ENCODE measurements around the gene KIF26B.

GRCh38 chr1:245338485-245338877 lies 183.7 kb downstream of the KIF26B start:
- no peak for TF ChIP-seq EZH2phosphoT487 (IDR thresholded peaks at IDR 0.05; ENCODE audit: insufficient read depth, low read depth)
- no peak for TF ChIP-seq EZH2 (IDR thresholded peaks at IDR 0.05; ENCODE audit: insufficient read depth, poor library complexity, severe bottlenecking)

All from GM23248 (cell line).